COLO829 (cell line): ENCODE data around the gene TIAM2.

ENCODE experiments used
- DNase-seq: peaks from one replicate; pipeline ENCODE4 v3.0.0; 2012; ENCODE audit warnings: low spot score

TIAM2 gene

GRCh38 chr6:155234687-155235086, 239.6 kb downstream of the TIAM2 start:
- no peak for DNase-seq

GRCh38 chr6:155235087-155235486, 240.0 kb downstream of the TIAM2 start:
- no peak for DNase-seq

GRCh38 chr6:155237613-155238012, 242.5 kb downstream of the TIAM2 start:
- DNase-seq: no peak

- no peak for DNase-seq
These were observed 245.9 kb downstream of the TIAM2 start for GRCh38 chr6:155240905-155241600.

DNA sequence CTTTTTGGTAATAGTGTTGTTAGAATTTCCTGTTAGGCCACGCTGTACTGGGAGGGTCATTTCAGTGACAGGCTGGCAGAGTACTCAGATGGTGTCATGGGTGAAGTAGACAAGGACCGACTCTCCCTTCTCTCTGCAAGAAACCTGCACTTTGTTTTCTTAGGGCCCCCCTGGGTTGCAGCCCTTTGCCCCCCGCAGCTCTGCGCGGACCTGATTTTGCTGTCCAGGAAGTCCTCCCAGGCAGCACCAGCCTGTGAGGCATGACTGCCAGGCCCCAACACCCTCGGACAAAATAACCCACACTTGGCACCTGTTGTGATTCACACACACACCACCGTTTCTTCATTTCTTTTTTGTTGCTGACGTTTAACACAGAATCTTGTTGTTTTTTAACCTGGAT, 246.9 kb downstream of the TIAM2 start:
- DNase-seq: no peak

DNA sequence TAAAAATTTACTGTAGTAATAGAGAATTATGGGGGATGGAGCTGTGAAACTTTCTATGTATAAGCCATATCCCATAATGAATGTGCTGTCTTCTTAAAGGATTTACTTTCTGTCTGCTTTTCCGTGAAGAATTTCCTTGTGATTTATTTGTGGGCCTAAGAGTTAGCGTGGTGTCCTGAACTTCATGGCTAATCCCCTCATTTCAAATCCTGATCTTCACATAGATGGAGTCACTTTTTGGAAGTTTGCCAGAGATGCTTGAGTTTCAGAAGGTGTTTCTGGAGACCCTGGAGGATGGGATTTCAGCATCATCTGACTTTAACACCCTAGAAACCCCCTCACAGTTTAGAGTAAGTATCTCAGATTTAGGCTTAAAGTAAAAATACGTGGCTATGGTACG, 249.3 kb downstream of the TIAM2 start:
- DNase-seq: no peak

DNA sequence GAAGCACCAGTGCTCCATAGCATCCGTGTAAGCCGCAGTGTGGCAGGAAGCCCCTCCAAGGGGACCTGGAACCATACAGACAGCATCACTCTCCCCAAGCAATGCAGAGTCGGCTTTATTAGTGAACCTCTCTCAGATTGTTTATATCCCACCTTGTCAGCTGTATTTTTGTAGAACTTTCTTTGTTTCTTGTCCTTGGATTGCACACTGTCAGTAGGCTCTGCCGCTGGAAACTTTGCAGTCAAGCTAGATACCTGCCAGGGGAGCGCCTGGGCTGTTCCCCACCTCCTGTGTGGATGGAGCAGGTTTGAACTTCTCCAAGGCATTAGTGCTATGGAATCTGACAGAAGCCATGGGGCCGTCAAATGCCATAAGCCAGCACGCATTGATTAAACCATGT, 250.1 kb downstream of the TIAM2 start:
- no peak for DNase-seq

- no peak for DNase-seq
These were observed 250.7 kb downstream of the TIAM2 start for GRCh38 chr6:155245831-155246230.

GRCh38 chr6:155246825-155247224, 251.7 kb downstream of the TIAM2 start:
- no peak for DNase-seq

- DNase-seq: no peak
These were observed 252.5 kb downstream of the TIAM2 start for GRCh38 chr6:155247618-155248007.

GRCh38 chr6:155248008-155249001, 253.2 kb downstream of the TIAM2 start:
- peak; percentile 48 for DNase-seq

DNA sequence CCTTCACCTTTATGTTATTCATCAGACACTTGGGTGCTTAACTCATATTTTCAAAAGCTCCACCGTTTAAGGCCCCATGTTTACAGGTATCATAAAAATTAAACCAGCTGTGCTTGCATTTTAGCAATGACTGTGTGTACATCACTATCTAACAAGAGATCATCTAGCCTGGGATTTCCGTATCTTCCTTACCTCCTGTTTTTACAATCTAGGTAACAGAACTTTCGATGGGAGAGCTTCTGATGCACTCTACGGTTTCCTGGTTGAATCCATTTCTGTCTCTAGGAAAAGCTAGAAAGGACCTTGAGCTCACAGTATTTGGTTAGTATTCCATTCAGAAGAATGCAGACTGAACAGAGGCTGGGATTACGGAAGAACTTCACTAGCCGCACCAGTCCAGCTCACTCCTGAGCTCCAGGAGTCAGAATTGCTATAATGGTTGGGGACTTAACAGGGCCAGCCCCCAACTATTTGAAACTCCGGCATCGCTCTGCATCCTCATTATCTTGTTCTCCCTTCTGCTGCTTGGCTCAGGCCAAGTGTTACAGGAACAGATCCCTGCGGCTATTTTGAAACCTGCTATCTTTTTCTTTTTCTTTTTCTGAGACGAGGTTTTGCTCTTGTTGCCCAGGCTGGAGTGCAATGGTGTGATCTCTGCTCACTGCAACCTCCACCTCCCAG, 255.7 kb downstream of the TIAM2 start:
- DNase-seq: no peak

DNA sequence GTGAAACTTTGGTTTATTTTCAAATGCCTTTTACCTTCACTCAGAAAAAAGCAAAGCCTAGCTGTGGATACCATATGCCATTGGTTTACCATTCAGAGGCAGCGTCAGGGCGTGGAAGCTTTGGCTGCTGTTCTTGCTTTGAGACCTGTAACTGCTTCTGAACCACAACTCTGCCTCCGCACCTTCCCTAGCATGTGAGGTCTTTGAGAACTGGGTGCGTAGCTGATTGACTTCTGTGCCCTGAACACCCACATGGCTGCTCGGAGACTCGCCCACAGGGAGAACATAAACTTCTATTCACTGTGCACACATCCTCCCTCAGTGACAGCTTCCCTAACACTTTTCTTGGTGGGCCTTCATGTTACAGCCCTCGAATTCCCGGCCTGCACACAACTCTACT, 257.5 kb downstream of the TIAM2 start:
- DNase-seq: no peak

GRCh38 chr6:155253337-155253736, 258.2 kb downstream of the TIAM2 start:
- no peak for DNase-seq

DNA sequence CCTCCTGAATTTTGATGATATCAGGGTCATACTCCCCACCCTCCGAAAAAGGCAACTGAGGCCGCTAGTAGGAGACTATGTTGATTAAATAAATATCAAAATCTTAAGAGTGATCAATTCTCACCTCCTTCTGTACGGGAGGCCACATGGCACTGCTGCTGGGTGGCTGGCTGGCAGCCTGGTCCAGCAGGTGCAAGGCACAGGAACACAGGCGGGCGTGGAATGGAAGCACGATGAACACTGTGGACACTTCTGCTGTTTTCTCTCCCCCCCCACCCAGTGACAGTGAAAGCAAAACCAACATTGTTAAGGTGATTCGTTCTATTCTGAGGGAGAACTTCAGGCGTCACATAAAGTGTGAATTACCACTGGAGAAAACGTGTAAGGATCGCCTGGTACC, 259.0 kb downstream of the TIAM2 start:
- DNase-seq: no peak

DNA sequence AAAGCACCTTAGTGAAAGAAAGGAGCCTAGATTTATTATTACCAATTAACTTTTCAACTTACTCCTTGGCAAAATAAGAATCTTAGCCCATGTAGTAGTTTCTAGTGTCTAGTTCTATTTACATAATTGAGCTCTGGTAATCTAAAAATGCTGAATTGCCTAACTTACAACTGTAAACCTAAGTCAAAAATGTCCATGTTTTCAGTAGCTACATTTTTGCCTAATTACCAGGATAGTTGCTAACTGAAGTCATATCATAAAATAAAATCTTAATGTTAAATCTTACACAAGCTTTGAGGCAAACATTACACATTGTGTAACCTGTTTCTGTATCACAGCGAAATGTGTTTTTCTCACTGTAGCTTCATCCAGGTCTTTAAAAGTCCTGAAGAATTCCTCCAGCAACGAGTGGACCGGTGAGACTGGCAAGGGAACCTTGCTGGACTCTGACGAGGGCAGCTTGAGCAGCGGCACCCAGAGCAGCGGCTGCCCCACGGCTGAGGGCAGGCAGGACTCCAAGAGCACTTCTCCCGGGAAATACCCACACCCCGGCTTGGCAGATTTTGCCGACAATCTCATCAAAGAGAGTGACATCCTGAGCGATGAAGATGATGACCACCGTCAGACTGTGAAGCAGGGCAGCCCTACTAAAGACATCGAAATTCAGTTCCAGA, 261.1 kb downstream of the TIAM2 start:
- no peak for DNase-seq

DNA sequence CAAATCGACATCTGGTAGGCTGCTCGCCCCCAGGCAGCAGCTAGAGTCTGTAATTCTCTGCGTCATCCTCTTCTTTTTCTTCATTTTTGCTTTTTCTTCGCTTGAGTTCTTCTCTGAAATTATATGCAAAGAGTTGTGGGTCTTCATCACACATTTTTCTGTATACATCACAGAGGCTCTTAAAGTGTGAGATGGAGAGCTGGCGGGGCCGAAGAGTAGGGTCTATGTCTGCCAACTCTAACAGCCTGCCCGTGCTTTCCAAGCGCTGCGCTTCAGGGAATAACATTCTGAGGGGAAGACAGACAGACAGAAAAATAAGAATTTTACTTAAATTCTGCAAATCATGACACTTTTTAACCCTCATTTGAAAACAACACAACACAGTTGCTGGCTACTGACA, 262.7 kb downstream of the TIAM2 start:
- DNase-seq: no peak

GRCh38 chr6:155259204-155259603, 264.1 kb downstream of the TIAM2 start:
- no peak for DNase-seq

DNA sequence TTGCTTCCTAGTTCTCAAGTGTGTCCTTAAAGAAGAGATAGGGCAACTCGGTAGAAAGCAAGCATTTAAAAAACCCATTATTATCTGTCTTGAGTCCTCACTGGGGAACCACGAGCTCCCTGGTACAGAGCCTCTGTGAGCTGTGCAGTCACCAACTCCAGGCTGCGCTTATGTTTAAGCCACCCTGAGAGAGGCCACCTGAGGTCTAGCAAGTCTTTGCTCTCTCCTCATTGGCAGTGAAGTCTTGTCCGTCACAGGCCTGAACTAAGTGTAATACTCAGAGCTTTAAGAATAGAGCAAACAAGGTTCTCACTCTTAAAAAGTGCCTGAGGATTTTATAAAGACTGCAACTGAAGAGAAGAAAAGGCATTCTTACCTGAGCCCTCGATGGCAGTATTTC, 264.8 kb downstream of the TIAM2 start:
- no peak for DNase-seq

GRCh38 chr6:155260686-155261085, 265.6 kb downstream of the TIAM2 start:
- no peak for DNase-seq

DNA sequence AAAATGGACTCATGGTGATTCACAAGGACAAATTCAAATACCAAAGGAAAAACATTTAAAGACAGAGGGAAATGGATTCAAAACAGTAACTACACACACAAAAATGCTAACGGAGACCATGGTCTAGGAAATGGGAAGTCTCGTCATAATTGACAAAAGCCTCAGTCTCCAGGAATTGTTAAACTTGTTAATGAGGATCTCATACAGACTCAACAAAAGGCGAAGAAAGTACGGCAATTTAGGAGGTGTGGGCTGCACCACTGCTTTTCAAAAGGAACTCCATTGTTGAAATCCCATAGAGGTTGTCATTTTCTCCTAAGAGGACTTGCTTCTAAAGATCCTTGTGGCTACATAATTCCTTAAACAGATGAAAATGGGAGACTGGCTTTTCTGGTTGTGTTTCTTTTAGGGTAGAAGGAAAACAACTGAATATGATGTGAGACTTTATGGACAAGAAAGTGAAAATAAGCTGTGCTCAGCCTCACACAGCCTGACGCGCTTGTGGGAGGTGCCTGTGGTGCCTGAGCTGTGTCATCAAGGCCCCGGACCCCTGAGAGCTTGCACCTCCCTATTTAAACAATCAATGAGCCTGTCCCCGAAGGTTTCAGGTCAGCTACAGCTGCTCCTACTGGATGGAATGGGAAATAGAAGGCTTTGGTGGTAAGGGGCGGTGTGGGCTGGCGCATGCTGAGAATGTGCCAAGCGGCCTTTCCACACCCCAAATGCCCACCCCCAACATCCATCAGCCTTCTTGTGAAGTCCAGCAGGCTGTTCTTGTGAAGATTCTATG, 266.2 kb downstream of the TIAM2 start:
- no peak for DNase-seq
